ENCODE data around the gene GBA2.

Gene GBA2

DNA sequence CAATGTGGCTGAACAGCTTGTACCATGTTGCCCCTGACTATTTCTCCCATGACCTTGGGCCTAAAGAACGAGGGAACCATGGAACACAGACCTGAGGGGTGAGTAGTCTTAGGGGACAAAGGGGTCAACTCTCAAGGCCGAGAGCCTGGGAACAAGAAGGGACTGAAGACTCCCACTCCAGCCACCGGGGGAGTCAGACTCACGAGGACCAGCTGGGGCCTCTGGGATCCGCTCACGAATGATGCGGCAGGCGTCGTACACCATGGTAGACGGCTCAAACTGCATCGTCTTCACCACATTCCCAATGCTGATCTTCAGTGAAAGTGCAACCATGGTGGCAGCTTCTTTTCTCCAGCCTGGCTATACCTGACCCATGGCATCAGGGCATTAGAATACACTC is 23.7 kb downstream of the GBA2 start:
- TF ChIP-seq, protein P1, sequence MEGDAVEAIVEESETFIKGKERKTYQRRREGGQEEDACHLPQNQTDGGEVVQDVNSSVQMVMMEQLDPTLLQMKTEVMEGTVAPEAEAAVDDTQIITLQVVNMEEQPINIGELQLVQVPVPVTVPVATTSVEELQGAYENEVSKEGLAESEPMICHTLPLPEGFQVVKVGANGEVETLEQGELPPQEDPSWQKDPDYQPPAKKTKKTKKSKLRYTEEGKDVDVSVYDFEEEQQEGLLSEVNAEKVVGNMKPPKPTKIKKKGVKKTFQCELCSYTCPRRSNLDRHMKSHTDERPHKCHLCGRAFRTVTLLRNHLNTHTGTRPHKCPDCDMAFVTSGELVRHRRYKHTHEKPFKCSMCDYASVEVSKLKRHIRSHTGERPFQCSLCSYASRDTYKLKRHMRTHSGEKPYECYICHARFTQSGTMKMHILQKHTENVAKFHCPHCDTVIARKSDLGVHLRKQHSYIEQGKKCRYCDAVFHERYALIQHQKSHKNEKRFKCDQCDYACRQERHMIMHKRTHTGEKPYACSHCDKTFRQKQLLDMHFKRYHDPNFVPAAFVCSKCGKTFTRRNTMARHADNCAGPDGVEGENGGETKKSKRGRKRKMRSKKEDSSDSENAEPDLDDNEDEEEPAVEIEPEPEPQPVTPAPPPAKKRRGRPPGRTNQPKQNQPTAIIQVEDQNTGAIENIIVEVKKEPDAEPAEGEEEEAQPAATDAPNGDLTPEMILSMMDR (conservative IDR thresholded peaks at IDR 0.05), result no peak
- H3K27ac ChIP-seq, result no peak overlapping the region

GRCh38 chr9:35723908-35724307 is 25.1 kb downstream of the GBA2 start:
- no peak overlapping the region for H3K27ac ChIP-seq
- TF ChIP-seq, protein P1 (conservative IDR thresholded peaks at IDR 0.05), result no peak

GRCh38 chr9:35723426-35723825 is 25.6 kb downstream of the GBA2 start:
- TF ChIP-seq, protein P1 (conservative IDR thresholded peaks at IDR 0.05), result no peak
- no peak overlapping the region for H3K27ac ChIP-seq

GRCh38 chr9:35719546-35719945 is 29.5 kb downstream of the GBA2 start:
- TF ChIP-seq, protein P1 (conservative IDR thresholded peaks at IDR 0.05), result no peak
- no peak overlapping the region for H3K27ac ChIP-seq

DNA sequence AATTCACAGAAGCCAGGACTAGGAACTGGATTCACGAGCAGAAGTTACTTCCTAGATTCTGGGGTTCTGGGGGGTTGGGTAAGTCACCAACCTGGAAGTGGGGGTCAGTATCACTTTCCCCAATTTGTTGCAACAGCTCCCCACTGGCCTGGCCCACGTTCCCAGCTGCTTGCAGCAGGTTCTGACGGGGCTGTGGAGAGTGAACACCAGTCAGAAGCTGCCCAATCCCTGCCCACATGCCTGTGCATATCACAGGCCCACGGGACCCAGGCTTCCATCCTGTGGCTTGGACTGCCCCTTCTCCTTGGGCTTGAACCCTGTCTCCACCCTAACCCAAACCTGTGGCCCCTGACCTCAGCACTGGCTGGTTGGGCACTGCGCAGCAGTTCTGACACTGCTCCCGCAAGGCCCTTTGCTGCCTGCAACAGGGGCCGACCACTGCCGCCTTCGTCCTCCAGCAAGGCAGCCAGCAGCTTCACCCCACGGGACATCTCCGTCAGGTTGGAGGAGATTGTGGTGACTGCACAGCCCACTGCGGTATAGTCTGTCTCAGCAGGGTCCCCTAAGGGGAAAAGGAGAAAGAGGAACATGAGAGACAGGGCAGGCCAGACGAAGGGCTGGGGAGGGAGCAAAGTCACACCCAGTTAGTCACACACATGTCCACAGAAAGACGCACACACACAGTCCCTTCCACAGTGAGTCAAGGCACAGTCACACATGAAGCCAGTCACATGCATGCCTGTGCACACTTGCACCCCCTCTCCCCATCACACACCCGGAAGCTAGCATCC is 30.1 kb downstream of the GBA2 start:
- no peak overlapping the region for H3K27ac ChIP-seq
- TF ChIP-seq, protein P1 (conservative IDR thresholded peaks at IDR 0.05), result no peak

DNA sequence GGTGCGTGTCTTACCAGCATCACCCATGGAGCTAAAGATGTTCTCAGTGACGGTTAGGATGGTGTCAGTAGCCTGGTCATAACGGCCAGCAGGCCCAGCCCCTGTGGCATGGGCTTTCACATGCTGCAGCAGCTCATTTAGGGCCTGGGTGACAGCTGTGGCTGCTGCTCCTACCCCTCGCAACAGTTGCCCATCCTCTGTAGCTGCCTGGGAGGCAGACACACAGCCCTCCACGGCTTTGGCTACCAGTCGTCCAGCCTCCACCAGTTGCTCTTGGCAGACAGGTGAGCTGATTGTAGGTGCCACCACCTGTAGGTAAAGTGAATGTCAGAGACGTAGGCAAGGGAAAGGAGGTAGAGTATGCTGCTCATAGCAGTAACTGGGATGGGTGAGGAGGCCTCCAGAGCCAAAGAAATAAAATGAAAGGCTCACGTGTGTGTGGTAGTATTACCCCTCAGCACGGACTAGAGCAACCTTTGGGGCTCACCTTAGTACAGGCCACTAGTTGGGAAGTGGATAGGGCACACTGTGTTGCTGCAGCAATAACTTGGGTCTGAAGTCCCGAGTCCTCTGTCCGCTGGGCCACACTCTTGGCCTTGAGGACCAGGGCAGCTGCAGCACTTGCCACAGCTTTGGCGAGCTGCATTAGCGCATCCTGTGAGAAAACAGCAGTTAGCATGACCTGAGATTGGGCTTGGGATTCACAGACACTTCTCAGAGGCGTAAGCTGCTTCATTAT is 31.7 kb downstream of the GBA2 start:
- H3K27ac ChIP-seq, result no peak overlapping the region
- TF ChIP-seq, protein P1 (conservative IDR thresholded peaks at IDR 0.05), result no peak

DNA sequence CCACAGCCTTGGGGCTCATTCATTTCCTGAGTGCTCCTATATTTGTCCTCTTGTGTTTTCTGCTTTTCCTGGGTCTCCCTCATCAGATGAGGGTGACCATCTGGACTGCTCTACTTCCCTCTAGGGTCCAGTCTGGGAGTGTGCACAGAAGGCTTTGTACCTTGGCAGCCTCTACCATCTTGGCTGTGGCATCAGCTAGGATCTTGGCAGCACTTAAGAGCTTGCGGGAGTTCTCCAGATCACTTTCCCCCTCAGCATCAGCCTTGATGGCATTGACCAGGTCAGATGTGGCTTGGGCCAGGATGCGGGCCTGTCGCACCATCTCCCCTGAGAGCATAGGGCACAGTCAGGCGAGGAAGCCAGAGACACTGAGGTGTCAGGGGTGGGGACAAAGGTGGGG is 32.8 kb downstream of the GBA2 start:
- H3K27ac ChIP-seq, result no peak overlapping the region
- TF ChIP-seq, protein P1 (conservative IDR thresholded peaks at IDR 0.05), result no peak

Measured in VCaP (cell line).